DMS53 treated with DMSO at 0.1 percent for 48 hours (cell line): Measurements from ENCODE around the gene PHEX.
A peak's percentile ranks its signal among the peaks of the same experiment; 100 is the strongest.

Experiments
- DNase-seq: peaks from one replicate; lab custom pipeline; 2025; ENCODE audit not compliant: unreplicated experiment; lab: John Stamatoyannopoulos, UW

Gene PHEX

GRCh38 chrX:22032084-22032483 lies at the start of gene PHEX:
Gene PHEX, plus strand, starts transcription at chrX:22032325. Its CDS starts 681 bp downstream, at chrX:22033006.
- DNase-seq, result no peak

GRCh38 chrX:21985332-21985777 lies 46.8 kb upstream of the PHEX start:
- DNase-seq, result peak; percentile 48

GRCh38 chrX:21986596-21986995 lies 45.5 kb upstream of the PHEX start:
- no peak for DNase-seq

- no peak for DNase-seq
Measured at GRCh38 chrX:21989384-21989783, 42.7 kb upstream of the PHEX start.

- DNase-seq, result no peak
Measured at GRCh38 chrX:21990832-21991231, 41.3 kb upstream of the PHEX start.

- DNase-seq, result no peak
Measured at GRCh38 chrX:21991504-21991903, 40.6 kb upstream of the PHEX start.

GRCh38 chrX:21993265-21993664 lies 38.9 kb upstream of the PHEX start:
- no peak for DNase-seq

- no peak for DNase-seq
Measured at GRCh38 chrX:21996872-21997455, 35.2 kb upstream of the PHEX start.

GRCh38 chrX:21998037-21998436 lies 34.1 kb upstream of the PHEX start:
- no peak for DNase-seq

GRCh38 chrX:22004866-22005265 lies 27.3 kb upstream of the PHEX start:
- DNase-seq, result no peak

GRCh38 chrX:22012051-22012450 lies 20.1 kb upstream of the PHEX start:
- DNase-seq, result no peak

GRCh38 chrX:22012931-22013330 lies 19.2 kb upstream of the PHEX start:
- peak; percentile 22 for DNase-seq

GRCh38 chrX:22015139-22015750 lies 16.9 kb upstream of the PHEX start:
- no peak for DNase-seq

GRCh38 chrX:22021751-22022324 lies 10.3 kb upstream of the PHEX start:
- no peak for DNase-seq

- DNase-seq, result no peak
Measured at GRCh38 chrX:22024577-22024976, 7.5 kb upstream of the PHEX start.

- no peak for DNase-seq
Measured at GRCh38 chrX:22025751-22026150, 6.4 kb upstream of the PHEX start.

GRCh38 chrX:22026731-22027130 lies 5.4 kb upstream of the PHEX start:
- no peak for DNase-seq

- no peak for DNase-seq
Measured at GRCh38 chrX:22032506-22032905, 381 bp downstream of the PHEX start.

- DNase-seq, result no peak
Measured at GRCh38 chrX:22033818-22034217, 1.7 kb downstream of the PHEX start.

- no peak for DNase-seq
Measured at GRCh38 chrX:22035236-22035635, 3.1 kb downstream of the PHEX start.

- no peak for DNase-seq
Measured at GRCh38 chrX:22037225-22037624, 5.1 kb downstream of the PHEX start.

- DNase-seq, result no peak
Measured at GRCh38 chrX:22037911-22038537, 5.9 kb downstream of the PHEX start.
